Pulmonary artery endothelial cell (primary cell): Measurements from ENCODE around the gene NPAS4. TPM values are rescaled to one million over a fixed set of nuclear protein-coding genes. Genes with fewer than 3 reads are reported as not detected.
"Not testable (repeated sequence)": the region's sequence is repeated elsewhere in the genome, so short reads cannot be mapped to it uniquely, and the experiment has no call there.

Source experiments
- DNase-seq: peaks from one replicate; pipeline ENCODE4 v3.0.0-alpha.2; 2011; ENCODE audit warnings: low read depth, low spot score
- total RNA-seq: library from RNA; depleted of rRNA; stranded (reverse); fragments of >200 nt; gene quantifications from 2 replicates; pipeline ENCODE4 v1.2.3, GENCODE V29; 2014

The NPAS4 gene
- not detected in 2 replicates for total RNA-seq

DNA sequence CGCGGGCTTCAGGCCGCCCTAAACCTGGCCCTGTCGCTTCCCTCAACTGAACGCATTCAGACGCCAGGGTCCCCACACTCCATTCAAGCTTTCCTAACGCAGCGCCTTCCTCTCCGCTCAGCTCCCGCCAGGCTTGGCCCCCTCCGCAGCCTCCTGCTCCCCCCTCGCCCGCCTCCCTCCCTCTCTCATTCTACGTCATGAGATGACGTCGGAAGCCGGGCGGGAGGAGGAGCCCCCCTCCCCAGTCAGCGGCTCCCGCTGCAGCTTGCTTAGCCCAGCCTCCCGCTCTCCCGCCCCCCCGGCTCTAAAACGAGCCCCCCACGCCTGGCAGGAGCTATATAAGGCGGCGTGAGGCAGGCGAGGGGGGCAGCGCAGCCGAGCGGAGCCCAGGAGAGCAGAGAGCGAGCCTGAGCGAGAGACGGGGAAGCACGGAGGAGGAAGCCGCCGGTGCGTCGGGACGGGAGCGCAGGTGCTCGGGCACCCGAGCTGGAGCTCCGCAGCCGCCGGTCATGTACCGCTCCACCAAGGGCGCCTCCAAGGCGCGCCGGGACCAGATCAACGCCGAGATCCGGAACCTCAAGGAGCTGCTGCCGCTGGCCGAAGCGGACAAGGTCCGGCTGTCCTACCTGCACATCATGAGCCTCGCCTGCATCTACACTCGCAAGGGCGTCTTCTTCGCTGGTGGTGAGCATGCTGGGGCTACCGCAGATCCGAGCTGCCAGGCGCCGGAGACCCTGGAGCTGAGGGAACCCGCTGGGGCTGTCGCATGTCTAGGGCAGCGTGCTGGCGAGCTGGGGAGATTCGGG, at the start of gene NPAS4:
Gene NPAS4, plus strand, starts transcription at position 365 of the 806 bp plus-strand sequence. Its CDS starts 145 bp downstream, at position 510.
- DNase-seq, result no peak

DNA sequence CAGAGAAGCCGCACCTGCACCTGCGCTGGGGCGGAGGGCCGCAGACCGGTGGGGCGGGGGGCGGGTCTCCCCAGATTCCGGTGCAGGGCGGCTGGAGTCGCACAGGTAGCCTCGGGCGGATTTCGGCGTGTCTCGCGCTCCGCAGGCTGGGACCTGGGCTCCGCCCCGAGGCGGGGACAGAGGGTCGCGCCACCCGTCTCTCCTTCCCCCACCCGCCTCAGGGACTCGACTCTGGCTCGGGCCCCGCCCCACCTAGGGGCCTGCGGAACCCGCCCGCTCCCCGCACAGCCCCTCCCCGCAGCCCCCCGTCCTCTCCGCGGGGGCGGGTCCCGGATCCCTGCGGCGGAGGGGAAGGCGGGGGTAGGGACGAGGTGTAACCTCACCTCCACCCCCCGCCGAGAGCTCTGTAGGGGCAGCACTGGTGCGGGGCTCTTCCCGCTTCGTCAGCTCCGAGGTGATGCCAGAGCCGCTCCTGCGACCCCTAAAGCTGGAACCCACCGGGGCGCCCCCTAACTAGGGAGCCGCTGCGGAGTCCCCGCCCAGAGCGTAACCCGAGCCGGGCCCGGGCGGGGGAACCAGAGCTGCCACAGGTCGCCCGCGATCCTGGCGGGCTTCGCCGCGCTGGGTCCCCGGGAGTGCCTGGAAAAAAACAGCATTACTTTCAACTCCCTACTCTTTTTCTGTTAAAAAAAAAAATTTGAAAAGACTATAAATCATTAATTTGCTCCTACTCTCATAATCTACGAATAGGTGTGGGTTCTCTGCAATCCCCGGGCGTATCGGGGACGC, 49.0 kb upstream of the NPAS4 start, which contains the start of gene SLC29A2:
Gene SLC29A2, minus strand, starts transcription at position 134 of the 789 bp plus-strand sequence. CDS start 169 bp downstream, outside the sequence.
- DNase-seq, result no peak

GRCh38 chr11:66373265-66373664, 47.6 kb upstream of the NPAS4 start:
- DNase-seq, result no peak

DNA sequence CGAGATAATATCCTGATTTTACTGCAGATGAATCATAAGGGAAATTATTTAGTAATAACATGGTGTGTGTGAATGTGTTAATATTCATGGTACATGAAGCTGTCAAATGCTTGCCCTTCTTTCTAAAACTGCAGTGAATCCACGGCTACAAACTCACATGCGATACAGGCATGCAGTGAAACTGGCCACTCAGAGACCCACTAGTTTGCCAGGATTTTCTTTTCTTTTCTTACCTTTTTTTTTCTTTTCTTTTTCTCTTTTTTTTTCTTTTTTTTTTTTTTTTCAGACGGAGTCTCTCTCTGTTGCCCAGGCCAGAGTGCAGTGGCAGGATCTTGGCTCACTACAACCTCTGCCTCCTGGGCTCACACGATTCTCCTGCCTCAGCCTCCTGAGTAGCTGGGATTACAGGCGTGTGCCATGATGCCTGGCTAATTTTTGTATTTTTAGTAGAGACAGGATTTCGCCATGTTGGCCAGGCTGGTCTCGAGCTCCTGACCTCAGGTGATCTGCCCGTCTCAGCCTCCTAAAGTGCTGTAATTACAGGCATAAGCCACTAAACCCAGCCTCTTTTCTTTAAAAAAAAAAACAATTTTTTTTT, 47.0 kb upstream of the NPAS4 start:
- DNase-seq, result not testable (repeated sequence)

DNA sequence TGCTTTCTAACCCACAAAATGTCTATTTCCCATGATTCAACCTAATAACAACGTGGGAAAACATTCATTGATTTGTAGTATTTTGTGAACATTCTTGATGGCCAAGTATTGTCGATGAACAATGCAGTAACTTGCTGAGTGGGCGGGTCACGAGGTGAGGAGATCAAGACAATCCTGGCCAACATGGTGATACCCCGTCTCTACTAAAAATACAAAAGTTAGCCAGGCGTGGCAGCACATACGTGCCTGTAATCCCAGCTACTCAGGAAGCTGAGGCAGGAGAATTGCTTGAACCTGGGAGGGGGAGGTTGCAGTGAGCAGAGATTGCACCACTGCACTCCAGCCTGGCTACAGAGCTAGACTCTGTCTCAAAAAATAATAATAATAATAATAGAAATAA, 40.6 kb upstream of the NPAS4 start:
- DNase-seq, result not testable (repeated sequence)

GRCh38 chr11:66384316-66384715, 36.5 kb upstream of the NPAS4 start:
- not testable (repeated sequence) for DNase-seq

DNA sequence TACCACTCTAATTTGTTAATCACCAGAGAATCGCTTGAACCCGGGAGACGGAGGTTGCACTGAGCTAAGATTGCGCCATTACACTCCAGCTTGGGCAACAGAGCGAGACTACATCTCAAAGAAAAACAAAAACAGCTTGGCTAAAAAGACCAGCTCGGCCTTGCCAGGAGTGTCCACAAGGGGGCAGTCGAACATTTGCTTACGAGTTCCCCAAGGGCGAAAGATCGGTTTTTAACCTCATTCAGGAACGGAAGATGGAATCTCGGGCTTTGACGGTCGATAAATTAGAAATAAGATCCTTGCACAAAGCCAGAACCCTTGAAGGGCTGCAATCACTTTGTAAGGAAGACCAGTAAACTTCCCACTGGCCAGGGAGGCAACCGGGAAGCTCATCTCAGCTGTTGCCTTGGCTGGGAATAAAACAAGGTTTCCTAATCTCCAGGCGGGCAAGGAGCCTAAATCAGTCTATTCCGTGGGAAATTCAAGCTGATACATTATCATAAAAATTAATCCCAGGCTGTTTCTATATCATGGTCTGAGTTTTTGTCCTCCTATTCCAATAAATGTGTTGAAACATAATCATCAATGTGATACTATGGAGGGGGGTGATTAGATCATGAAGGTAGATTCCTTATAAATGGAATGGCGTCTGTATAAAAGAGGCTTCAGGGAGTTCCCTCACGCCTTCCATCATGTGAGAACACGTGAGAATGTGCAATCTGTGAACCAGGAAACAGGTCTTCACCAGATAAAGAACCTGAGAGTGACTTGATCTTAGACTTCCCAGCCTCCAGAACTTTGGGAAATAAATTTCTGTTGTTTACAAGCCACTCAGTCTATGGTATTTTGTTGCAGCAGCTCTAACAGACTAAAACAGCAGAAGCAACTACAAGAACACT, 34.4 kb upstream of the NPAS4 start:
- no peak for DNase-seq

GRCh38 chr11:66388780-66389386, 32.0 kb upstream of the NPAS4 start:
- no peak for DNase-seq

DNA sequence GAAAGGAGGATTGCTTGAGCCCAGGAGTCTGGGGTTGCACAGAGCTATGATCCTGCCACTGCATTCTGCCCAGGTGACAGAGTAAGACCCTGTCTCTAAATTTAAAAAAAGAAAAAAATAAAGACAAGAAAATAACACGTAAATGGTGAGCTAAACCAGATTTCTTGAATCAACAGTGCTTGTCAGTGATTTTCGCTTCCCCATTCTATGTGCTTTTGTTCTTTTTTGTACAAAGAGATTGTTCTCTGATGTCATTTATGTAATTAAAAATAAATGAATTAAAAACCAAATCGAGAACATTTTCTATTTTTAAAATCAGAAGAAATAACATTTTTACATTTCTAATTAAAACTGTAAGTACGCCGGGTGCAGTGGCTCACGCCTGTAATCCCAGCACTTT, 29.5 kb upstream of the NPAS4 start:
- no peak for DNase-seq

DNA sequence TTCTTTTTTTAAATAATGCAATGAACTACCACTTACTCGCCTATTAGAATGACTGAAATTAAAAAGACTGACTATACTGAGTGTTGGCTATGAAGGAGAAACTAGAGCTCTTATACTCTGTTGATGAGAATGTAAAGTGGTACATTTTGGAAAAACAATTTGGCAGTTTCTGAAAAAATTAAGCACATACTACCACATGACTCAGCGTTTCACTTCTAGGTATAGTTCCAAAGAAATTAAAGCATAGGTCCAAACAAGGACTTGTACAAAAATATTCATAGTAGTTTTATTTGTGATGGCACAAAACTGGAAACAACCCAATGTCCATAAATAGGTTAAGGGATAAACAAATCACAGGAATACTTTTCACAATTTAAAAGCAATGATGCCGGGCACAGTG, 26.9 kb upstream of the NPAS4 start:
- DNase-seq, result no peak

DNA sequence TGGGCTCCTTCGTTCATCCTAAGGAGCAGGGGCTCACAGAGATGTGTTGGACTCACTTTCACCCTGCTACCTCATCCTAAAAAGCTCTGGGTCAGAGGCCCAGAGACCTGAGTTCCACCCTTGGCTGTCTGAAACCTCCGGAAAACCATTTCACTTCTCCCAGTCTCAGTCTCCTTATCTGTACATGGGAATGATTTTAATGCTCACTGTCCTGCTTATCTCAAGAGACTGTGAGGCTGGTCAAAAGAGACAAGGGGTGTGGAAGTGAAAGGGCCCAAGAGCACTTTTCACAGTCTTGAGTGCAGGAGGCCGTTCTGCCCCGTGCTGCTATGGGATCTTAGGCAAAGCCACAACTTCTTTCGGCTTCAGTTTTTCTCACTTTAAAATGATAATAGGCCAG, 13.2 kb upstream of the NPAS4 start:
- DNase-seq, result no peak

- peak; percentile 40 for DNase-seq
Observed at GRCh38 chr11:66408488-66409214, 12.2 kb upstream of the NPAS4 start.

DNA sequence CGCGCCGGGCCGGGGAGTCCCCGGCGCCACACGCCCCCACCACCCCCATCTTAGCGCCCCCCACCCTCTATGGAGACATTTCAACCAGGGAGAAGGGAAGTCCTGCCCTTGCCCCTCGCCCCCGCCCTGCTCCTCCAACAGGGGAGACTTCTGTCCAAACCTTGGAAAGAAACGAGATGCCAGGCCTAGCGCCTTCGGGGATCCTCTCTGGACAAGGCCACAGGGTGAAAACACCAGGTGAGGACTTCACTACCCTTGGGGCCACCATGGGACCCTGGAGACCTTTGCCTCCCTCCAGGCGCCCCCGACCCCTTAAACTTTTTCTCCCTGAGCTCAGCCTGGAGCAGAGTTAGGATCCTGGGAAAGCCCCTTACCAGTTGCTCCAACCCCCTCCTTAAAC, 11.6 kb upstream of the NPAS4 start:
- DNase-seq, result no peak

GRCh38 chr11:66410191-66410590, 10.6 kb upstream of the NPAS4 start:
- no peak for DNase-seq

GRCh38 chr11:66411323-66411722, 9.5 kb upstream of the NPAS4 start:
- DNase-seq, result no peak

GRCh38 chr11:66412110-66412509, 8.7 kb upstream of the NPAS4 start:
- DNase-seq, result no peak

- no peak for DNase-seq
Observed at GRCh38 chr11:66413167-66413566, 7.7 kb upstream of the NPAS4 start.

DNA sequence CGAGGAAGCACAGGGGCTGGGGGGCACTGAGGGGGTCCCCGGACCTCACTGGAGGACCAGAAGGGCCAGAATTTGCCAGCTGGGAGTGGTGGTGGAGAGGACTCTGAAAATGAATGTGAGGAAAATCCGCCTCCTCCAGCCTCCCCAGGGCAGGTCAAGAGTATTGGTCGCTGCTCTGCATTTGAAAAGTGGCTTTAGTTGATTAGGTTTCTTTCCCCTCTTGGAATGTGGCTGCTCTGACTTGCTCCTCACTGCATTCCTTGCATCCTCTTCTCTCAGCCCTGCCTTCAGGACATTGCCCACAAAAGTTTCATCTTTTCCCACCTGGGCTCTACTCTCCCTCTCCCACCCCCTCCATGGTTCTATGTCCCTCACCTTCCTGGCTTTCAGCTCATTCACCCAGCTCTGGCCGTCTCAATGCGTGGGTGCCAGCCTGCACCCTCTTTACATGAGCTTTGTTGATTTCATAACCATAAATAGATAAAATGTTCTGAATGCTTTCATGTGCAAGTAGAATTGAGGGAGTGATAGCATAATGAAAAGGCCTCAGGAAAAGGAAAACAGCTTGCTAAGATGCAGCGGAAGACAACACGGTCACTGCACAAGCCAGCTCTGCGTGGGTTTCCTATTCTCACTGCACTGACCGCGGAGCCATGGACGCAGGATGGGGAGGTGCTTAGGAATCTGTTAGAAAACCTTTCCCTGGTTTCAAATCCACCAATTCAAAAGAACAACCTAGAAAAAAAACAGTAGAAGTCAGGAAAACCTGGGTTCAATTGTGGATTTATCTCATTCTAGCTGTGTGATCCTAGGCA, 6.5 kb upstream of the NPAS4 start:
- no peak for DNase-seq

DNA sequence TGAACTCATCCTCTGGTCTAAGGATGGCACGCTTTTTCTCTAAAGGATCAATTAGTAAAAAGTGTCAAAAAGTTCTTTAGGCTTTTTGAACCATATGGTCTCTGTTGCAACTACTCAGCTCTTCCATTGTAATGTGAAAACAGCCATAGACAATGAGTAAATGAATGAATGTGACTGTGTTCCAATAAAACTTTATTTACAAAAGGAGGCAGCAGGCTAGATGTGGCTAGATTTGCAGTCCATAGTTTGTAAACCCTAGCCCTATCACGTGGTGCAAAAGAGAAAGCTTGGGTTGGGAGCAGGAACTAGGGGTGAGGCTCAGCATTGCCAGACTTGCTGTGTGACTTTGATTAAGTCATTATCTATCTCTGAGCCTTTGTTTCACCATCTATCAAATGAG, 5.4 kb upstream of the NPAS4 start:
- DNase-seq, result no peak
